ENCODE data around the gene SNN.

The SNN gene

DNA sequence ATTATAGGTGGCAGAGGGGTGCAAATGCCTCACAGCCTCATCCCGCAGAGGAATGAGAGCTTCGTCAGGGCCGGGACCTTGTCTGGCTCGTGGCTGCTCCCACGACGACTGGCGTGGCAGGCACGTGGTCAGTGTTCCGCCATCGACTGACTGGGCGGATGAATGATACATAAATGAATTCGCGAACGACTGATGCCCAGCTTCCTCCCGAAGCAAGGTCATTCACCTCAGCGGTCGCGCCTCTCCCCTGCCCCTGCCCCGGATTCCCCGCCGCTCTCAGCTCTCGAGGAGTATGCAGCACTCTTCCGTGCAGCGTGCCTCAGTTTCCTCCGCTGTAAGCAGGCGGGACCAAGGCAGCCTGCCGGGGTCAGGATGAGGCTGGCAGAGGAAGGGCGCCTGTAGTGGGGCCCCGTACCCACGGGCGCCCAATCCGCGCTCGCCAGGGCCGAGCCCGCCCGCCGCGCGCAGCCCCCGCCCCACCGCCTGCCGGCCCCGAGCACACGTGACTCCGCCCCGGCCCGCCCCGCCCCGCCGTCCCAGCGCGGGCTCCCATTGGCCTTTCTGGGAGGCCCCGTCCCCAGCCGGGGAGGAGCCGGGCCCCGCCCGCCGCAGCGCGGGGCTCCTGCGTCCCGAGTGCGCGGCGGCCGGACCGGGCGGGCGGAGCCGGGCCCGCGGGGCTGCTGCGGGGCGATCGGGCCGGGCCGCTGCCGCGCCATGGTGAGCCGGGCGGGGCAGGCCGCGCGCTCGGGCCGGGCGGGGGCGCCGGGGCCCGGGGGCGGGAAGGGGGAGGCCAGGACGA is at the start of gene SNN:
Gene SNN (plus strand): TSS at position 632 of the 799 bp plus-strand sequence. CDS start 7,605 bp downstream, outside the sequence.
- DNase-seq (ENCODE audit: low read depth in 1 of 2, low spot score in 1 of 2): peak; percentile 72 to 85

DNA sequence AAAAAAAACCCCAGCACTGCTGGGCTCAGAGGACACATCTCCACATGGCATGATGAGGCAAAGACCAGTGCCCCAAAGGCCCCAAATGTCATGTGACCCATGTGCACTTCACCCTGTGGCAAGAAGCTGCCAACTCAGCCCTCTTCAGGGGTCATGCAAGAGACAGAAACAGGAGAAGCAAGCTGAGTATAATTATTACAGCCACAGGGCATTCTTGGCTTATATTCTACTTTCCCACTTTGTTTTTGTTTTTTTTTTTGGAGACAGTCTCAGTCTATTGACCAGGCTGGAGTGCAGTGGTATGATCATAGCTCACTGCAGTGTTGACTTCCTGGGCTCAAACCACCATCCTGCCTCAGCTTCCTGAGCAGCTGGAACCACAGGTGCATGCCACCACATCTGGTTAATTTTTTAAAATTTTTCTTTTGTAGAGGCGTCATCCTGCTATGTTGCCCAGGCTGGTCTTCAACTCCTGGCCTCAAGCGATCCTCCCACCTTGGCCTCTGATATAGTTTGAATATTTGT is 48.9 kb upstream of the SNN start:
- DNase-seq (ENCODE audit: low read depth in 1 of 2, low spot score in 1 of 2): no peak

DNA sequence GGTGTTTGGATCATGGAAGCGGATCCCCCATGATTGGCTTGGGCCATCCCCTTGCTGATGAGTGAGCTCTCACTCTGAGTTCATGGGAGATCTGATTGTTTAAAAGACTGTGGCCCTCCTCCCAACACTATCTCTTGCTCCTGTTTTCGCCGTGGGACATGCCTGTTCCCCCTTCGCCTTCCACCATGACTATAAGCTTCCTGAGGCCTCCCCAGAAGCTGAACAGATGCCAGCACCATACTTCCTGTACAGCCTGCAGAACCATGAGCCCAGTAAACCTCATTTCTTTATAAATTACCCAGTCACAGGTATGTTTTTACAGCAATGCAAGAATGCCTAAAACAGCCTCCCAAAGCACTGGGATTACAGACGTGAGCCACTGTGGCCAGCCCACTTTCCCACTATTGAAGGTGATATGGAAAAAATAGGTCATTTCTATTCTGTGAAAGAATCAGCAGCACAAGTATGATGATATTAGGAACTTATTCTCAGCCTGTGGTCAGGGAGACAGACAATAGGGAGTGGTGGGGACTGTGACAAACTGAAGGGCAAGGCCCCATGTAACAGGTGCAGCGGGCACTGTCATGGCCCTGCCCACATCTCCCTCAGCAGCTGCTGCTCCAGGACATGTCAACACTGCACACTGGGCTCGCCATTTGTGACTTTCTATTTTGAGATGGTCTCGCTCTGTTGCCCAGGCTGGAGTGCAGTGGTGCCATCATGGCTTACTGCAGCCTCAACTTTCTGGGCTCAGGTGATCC is 47.8 kb upstream of the SNN start:
- DNase-seq (ENCODE audit: low read depth in 1 of 2, low spot score in 1 of 2): no peak

DNA sequence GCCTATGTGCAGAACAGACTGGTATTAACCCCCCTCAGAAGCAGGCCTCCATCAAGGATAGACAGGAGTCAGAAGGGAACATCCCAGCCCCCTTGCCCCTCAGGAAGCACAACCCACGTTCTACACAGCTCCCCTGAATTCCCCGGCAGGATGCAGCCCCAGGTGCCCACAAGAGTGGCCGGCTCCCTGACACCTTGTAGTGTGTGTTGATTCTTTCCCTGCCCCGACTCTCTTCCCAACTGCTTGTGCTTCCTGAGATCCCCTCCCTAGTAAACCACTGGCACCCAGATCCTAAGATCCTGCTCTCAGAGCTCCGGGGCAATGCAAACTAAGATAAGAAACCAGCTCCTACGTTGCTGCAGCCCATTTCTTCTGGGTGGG is 46.7 kb upstream of the SNN start:
- DNase-seq (ENCODE audit: low read depth in 1 of 2, low spot score in 1 of 2): no peak

DNA sequence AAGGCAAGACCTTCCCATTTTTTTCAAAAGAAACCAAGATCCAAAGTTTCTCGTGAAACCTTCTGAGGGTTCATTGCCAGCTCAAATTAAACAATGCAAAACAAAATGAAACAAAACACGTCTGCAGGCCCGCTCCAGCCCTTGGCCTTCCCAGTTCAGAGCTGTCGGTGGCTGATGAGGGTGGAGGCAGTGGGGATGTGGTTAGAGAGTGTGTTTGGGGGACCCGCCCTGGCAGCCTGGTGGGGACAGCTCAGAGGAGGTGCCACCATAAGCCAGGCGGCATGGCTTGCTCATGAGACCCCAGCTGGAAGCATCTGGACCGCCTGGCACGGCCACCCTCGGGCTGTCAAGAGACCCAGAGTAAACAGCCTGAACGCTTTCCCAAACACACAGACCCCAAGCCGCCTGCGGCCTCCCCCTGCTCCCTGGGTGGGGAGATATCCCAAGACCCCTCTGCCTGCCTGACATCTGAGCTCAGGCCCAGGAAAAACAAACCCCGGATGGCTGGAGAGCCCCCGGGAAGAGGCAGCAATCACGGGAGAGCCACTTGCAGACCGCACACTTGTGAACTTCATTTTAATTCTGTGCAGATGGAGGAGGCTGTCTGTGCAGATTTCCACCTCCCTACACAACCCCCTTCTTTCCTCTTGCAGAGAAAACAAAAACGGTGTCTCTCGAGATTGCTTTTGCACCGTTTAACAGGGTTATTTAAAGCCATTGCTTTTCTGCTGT is 46.2 kb upstream of the SNN start:
- peak in 1 of 2 donors; percentile 35 for DNase-seq (ENCODE audit: low read depth in 1 of 2, low spot score in 1 of 2)

DNA sequence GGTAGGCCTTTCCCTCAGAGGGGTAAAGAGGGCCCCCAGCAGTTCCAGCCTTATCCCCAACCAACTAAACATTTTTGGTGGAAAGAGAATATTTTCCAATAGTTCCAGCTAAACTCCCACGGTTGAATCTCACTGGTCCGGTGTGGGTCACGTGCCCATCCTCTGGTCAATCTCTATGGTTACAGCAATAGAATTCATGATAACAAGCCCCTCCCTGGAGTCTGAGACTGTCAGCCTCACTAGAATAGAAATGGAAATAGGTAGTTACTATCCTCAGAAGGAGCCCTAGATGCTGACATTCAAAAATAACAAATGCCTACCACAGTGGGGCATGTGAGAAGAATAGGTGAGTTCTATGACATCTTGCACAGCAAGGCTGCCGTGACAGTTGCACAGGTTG is 44.0 kb upstream of the SNN start:
- DNase-seq (ENCODE audit: low read depth in 1 of 2, low spot score in 1 of 2): no peak

DNA sequence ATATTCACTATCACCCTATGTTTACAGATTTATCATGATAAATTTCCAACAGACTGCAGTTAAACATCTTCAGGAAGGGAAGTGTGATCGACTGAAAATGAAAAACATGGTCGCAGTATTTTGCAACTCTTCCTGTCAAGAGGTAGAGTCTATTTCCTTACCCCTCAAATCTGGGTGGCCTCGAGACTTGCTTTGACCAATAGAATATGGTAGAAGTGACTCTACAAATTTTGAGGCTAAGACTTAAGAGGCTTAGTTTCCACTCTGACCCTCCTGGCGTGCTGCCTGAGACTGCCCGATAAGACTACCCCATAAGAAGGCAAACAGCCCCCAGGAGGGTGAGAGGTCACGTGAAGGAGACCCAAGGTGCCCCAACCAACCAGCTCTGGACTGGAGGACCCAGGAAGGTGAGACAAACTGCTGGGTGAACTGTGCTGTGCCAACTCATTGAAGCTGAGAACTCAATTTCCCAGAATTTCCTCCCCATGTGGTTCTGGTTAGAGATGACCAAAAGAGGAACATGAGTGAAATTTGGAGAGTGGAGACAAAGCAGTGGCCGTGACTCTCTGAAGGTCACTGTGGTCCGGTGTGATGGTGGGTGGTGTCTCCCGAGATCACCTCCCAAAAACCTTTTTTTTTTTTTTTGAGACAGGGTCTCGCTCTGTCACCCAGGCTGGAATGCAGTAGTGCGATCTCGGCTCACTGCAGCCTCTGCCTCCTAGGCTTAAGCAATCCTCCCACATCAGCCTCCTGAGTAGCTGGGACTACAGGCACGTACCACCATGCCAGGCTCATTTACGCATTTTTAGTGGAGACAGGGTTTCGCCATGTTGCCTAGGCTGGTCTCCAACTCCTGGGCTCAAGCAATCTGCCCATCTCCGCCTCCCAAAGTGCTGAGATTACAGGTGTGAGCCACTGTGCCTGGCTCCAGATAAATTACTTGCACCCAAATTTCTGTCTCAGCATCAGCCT is 43.3 kb upstream of the SNN start:
- no peak for DNase-seq (ENCODE audit: low read depth in 1 of 2, low spot score in 1 of 2)

DNA sequence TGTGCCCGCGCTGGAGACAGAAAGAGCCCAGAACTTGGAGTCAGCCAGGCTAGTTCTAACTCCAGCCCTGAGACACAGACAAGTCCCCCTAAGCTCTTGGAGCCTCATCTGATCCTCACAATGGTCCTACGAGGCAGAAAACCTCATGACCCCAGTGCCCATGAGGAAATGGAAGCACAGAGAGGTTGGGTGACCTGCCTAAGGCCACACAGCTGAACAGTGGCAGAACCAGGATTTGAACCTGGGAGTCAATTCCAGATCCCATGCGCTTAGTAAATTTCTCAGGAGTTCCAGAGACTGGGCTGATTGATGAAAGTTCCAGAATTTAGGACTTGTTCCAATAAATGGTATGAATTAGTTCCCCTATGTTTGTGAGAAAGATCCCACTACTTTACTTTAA is 42.5 kb upstream of the SNN start:
- DNase-seq (ENCODE audit: low read depth in 1 of 2, low spot score in 1 of 2): no peak

DNA sequence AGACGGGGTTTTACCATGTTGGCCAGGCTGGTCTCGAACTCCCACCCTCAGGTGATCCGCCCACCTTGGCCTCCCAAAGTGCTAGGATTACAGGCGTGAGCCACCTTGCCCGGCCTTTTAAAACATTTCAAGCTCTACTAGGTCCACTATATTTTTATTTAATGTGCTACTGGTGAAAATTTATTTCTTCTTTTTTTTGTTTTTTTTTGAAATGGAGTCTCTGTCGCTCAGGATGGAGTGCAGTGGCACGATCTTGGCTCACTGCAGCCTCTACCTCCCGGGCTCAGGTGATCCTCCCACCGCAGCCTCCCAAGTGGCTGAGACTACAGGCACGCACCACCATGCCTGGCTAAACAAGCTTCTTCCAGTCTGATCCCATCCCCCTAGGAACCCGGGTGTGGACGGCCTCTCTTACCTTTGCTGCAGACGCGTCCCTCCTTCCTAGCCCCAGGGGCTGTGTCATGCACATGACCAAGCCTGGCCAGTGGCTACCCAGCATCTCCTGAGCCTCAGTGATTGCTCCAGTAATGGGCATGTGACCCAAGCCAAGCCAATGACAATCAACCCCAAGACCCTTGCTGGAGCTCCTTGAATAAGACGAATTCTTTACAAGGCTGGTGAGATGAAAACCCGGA is 41.5 kb upstream of the SNN start:
- no peak for DNase-seq (ENCODE audit: low read depth in 1 of 2, low spot score in 1 of 2)

DNA sequence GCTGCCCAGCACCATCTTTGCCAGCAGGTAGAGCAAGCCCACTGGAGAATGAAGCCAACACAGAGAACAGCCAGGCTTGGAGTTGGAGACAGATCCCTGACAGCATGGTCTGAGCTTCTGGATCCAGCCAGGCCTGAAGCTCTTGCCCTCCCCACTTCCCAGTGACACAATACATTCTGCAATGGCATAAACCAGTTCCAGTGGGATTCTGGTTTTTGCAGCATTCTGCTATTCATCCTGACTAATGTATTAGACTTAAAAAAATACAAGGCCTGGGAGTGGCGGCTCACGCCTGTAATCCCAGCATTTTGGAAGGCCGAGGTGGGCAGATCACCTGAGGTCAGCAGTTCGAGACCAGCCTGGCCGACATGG is 41.0 kb upstream of the SNN start:
- no peak for DNase-seq (ENCODE audit: low read depth in 1 of 2, low spot score in 1 of 2)

DNA sequence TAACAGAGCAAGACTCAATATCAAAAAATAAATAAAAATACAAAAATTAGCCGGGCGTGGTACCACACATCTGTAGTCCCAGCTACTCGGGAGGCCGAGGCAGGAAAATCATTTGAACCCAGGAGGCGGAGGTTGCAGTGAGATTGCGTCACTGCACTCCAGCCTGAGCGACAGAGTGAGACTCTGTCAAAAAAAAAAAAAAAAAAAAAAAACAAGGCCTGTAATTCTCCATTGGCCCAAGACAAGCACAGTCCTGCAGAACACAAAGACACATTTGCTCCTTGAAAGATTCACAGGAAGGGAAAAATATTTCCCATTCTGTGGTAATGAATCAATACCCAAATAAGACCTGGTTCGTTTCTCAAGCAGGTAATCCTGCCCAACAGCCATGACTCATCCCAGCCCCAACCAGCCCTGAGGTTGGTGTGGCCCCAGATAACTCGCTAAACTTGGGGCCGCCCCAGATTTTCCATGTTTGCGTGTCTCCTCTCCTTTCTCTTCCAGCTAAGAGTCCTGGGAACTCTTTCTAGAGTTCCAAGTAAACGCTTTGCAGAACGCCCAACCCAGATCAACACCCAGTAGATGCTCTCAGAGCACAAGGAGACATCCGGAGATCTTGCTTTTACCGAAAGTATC is 40.3 kb upstream of the SNN start:
- DNase-seq (ENCODE audit: low read depth in 1 of 2, low spot score in 1 of 2): no peak

DNA sequence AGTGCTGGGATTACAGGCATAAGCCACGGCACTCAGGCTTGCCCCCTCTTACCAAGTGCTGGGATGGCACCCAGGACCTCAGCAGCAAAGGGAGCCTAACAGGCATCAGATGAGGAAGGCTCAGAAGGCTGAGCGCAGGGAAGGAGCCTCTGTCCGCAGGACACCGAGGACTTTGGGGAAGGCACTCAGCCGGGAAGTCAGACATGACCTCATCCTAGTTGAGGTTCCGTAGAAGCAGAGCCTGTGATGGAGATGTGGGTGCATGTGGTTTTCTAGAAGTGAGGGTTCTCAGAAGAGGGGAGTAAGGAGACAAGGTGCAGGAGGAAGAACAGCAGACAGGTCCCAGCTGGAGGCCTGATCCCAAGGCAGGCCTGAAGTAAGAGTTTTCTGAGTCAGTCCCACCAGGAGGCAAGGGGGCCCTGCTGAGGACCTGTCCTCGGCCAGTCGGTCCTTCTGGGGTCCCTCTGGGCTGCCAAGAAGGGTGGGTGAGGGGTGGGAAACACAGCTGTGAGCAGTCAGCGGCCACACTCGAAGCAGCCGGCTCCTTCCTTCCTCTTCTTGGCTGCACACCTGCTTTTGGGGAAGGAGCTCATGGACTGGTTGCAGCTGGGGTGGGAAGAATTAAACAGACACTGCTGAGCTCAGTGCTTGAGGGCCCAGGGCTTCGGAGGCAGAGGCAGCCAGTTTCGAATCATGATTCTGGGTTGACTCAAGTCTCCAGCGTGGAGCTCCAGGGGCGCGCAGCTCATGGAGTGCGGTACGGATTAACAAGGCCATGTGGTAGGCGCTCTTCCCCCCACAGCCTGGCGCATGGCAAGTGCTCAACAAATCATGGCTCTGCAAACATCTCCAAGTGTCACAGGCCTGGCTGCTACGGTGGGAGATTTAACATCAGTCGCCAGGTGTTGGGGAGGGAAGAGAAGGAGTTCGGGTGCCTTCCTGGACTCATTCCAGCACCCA is 38.9 kb upstream of the SNN start:
- no peak for DNase-seq (ENCODE audit: low read depth in 1 of 2, low spot score in 1 of 2)

DNA sequence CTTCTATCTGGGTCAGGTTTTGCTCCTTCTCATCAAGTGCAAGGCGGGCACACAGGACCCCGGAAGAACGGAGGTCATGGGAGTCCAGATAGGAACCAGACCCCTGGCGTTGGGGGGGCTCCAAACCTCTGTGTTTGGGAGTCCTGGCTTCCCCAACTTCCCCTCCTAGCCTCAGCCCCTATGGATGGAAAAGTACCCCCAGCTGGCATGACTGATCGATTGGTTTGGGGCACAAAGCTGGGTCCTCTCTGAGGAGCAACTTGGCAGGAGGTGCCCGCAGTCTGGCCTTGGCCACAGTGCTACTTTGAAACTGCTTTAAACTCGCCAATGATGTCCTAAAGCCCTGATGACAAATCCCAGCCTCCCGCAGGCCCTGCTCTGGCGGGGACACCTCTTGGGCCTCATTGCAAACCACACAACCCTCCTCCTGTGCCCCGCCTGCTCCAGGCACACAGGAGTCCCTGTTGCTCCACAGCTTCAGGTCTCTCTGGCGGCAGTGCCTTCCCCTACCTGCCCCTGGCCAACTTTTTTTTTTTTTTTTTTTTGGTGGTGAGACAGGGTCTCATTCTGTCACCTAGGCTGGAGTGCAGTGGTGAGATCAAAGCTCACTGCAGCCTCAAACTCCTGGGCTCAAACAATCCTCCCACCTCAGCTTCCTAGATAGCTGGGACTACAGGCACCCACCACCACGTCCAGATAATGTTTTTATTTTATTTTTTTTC is 38.0 kb upstream of the SNN start:
- DNase-seq (ENCODE audit: low read depth in 1 of 2, low spot score in 1 of 2): no peak

DNA sequence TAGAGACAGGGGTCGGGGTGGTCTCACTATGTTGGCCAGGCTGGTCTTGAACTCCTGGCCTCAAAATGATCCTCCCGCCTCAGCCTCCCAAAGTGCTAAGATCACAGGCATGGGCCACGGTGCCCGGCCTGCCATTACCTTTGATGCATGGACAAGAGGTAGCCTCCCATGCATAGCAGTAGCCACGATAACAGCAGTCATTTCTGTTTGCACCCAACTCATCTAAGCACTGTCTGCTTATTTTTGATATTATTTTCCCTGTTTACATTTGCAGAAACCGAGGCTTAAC is 37.5 kb upstream of the SNN start:
- DNase-seq (ENCODE audit: low read depth in 1 of 2, low spot score in 1 of 2): no peak

DNA sequence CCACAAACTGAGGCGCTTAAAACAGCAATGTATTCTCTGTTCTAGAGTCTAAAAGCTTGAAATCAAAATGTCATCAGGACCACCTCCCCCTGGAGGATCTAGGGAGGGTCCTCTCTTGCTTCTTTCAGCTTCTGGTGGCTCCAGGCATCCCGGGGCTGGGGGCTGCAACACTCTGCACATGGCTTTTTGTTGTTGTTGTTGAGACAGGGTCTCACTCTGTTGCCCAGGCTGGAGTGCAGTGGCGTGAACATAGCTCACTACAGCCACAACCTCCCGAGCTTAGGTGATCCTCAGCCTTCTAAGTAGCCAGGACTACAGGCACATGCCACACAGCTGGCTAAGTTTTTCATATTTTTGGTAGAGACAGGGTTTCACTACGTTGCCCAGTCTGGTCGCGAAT is 37.0 kb upstream of the SNN start:
- DNase-seq (ENCODE audit: low read depth in 1 of 2, low spot score in 1 of 2): no peak

DNA sequence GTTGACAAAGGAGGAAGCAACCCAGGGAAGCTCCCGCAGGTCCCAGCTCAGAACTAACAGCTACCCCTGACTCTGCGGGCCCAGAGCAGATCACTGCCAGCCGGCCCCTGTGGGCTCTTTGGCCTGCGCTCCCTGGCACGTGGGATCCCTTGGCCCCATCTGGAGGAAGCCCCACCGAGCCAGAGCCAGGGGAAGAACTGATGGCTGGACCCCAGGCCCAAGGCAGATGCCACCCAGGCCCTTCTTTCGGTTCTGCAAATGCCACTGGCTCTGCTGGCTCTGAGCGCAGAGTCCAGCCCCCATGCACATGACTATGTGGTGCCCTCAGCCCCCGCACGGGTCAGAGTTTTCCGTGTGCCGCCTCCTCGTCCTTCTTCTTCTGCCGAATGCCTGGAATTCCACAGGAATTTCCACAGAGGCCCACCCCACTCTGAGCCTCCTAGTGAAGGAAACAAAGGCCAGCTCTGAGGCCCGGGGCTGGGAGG is 35.8 kb upstream of the SNN start:
- DNase-seq (ENCODE audit: low read depth in 1 of 2, low spot score in 1 of 2): no peak

DNA sequence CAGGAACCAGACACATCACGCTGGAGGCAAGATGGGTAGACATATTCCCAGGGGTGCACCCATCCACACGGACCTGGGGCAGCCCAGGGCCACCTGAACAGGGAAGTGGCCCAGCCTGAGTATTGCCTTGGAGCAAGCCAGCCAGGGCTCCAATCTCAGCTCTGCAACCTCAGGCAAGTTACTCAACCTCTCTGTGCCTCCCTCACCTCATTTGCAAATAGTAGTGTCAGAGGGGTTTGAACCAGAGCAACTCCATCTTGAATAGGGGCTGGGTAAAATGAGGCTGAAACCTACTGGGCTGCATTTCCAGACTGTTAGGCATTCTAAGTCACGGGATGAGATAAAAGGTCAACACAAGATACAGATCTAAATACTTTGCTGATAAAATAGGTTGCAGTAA is 35.1 kb upstream of the SNN start:
- DNase-seq (ENCODE audit: low read depth in 1 of 2, low spot score in 1 of 2): no peak

DNA sequence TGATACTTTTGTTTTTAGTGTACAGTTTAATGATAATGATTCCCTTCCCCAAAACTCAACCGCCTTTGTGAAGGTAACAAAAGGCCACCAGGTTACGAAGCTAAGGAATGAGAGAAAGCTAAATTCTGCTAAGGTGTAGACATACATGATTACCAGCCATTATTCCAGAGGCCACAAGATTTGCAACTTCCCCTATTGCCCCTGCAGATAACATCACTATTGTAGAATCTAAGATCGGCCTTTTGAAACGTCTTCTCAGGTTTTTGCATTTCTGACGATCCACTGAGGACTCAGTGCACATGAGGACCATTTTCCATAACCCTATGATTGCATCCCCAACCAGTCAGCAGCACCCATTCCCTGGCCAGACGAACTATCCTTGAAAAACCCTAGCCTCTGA is 33.9 kb upstream of the SNN start:
- no peak for DNase-seq (ENCODE audit: low read depth in 1 of 2, low spot score in 1 of 2)
